SK-N-MC (cell line): ENCODE data around the gene VSTM4.

Experiments used
- EZH2 ChIP-seq: fragments of 200-600 bp; sonication (generic); IDR thresholded peaks from one replicate; pipeline ENCODE4 v1.6.1; 2017; ENCODE audit warnings: antibody characterized with exemption
- POLR2AphosphoS5 ChIP-seq: IDR thresholded peaks from 2 replicates; pipeline ENCODE4 v1.6.1; 2012; ENCODE audit warnings: mild to moderate bottlenecking, low read depth, low read length, borderline replicate concordance

GRCh38 chr10:49134327-49134726 is 19.0 kb upstream of the VSTM4 start:
- no peak for TF ChIP-seq POLR2AphosphoS5
- TF ChIP-seq EZH2: no peak
